Measurements from ENCODE around the gene CRISP1. TPM values are rescaled to one million over a fixed set of nuclear protein-coding genes. Genes with fewer than 3 reads are reported as not detected.

The CRISP1 gene
- total RNA-seq, 3 donors from 2014 or later = not detected

- no peak for TF ChIP-seq CTCF (IDR thresholded peaks at IDR 0.05)
- DNase-seq (no peak), ATAC-seq (no peak)
- H3K36me3 ChIP-seq (ENCODE audit: low read depth) = no peaks in the 10 kb centered on the region
- intact Hi-C loops (cut with DNase I, micrococcal nuclease) = no loop called here
- H3K9me3 ChIP-seq = no peaks in the 10 kb centered on the region
- no peaks in the 10 kb centered on the region for H3K4me1 ChIP-seq (ENCODE audit: low read depth)
- H3K4me3 ChIP-seq = no peak overlapping the region
Observed at GRCh38 chr6:49790341-49790740, 76.0 kb downstream of the CRISP1 start.

GRCh38 chr6:49787176-49787575 is 79.2 kb downstream of the CRISP1 start, which contains the start of gene PGK2:
TSS of gene PGK2 (minus strand) at chr6:49787285. CDS start at chr6:49787187, 98 bp downstream.
- no peaks in the 10 kb centered on the region for H3K9me3 ChIP-seq
- TF ChIP-seq CTCF (IDR thresholded peaks at IDR 0.05) = no peak
- H3K36me3 ChIP-seq (ENCODE audit: low read depth) = no peaks in the 10 kb centered on the region
- no peak for ATAC-seq
- H3K4me3 ChIP-seq = no peak within 1 kb of the TSS
- intact Hi-C loops (cut with DNase I, micrococcal nuclease) = no loop called here
- no peaks in the 10 kb centered on the region for H3K4me1 ChIP-seq (ENCODE audit: low read depth)
- no peak for DNase-seq

GRCh38 chr6:49784272-49784671 is 82.1 kb downstream of the CRISP1 start:
- no peak for DNase-seq
- Histone ChIP-seq H3K4me1 (ENCODE audit: low read depth) (no peaks in the 10 kb centered on the region), H3K4me3 (no peak overlapping the region), H3K36me3 (ENCODE audit: low read depth) (no peaks in the 10 kb centered on the region), H3K9me3 (no peaks in the 10 kb centered on the region)
- no peak for ATAC-seq
- TF ChIP-seq CTCF (IDR thresholded peaks at IDR 0.05) = no peak
- intact Hi-C loops (cut with DNase I, micrococcal nuclease) = no loop called here

Other genes with a start within 250 kb of the CRISP1 start
- gene RHAG, start 229.7 kb downstream of the CRISP1 start, total RNA-seq = not detected
- not detected for gene CRISP2, start 153.0 kb downstream of the CRISP1 start, total RNA-seq
- gene CRISP3, start 122.1 kb downstream of the CRISP1 start, total RNA-seq = not detected
- not detected for gene PGK2, start 79.2 kb downstream of the CRISP1 start, total RNA-seq
- not detected for gene DEFB114, start 97.6 kb upstream of the CRISP1 start, total RNA-seq
- not detected for gene DEFB113, start 103.1 kb upstream of the CRISP1 start, total RNA-seq
- not detected for gene DEFB110, start 155.5 kb upstream of the CRISP1 start, total RNA-seq
- not detected for gene DEFB112, start 183.4 kb upstream of the CRISP1 start, total RNA-seq